T47D (cell line): Measurements from ENCODE around the gene KHDC1L.
A peak's percentile ranks its signal among the peaks of the same experiment; 100 is the strongest.
"Not testable (repeated sequence)": the region's sequence is repeated elsewhere in the genome, so short reads cannot be mapped to it uniquely, and the experiment has no call there.

Experiments
- DNase-seq, 2 experiments: peaks; one replicate each; pipeline versions ENCODE4 v3.0.0 to v3.0.0-alpha.2; 2011 to 2012; ENCODE audit warnings: low read depth in 1 of 2, low spot score in 1 of 2
- JUND ChIP-seq: IDR thresholded peaks from 2 replicates; pipeline ENCODE4 v1.6.1; 2012; ENCODE audit warnings: low read depth
- in situ Hi-C: cut with HindIII; loops from 2 replicates; pipeline ENCODE4 v1.10.0; 2016; ENCODE audit warnings: low sequenced_read_pairs, low pct_unique_long_range_greater_than_20kb

The KHDC1L gene

GRCh38 chr6:73194744-73195143, 30.6 kb downstream of the KHDC1L start:
- DNase-seq, result no peak
- no peak for TF ChIP-seq JUND
- in situ Hi-C loops, result no loop called here

- in situ Hi-C loops, DNase-seq: not testable (repeated sequence)
Observed at GRCh38 chr6:73193302-73193701, 32.0 kb downstream of the KHDC1L start.

GRCh38 chr6:73182021-73182607, 43.2 kb downstream of the KHDC1L start:
- in situ Hi-C loops, result no loop called here
- DNase-seq, result no peak
- no peak for TF ChIP-seq JUND

- in situ Hi-C loops, result no loop called here
- DNase-seq, result peak; percentile 21 to 76
- no peak for TF ChIP-seq JUND
Observed at GRCh38 chr6:73180763-73181619, 44.3 kb downstream of the KHDC1L start.

- in situ Hi-C loops, result no loop called here
Observed at GRCh38 chr6:73180076-73180738, 45.1 kb downstream of the KHDC1L start.

GRCh38 chr6:73177221-73177944, 47.9 kb downstream of the KHDC1L start:
- in situ Hi-C loops, result no loop called here

More at GRCh38 chr6:73180076-73180738, 45.1 kb downstream of the KHDC1L start:
- DNase-seq, result no peak
- TF ChIP-seq JUND, result no peak

GRCh38 chr6:73176057-73176456, 49.2 kb downstream of the KHDC1L start:
- no peak for DNase-seq
- in situ Hi-C loops, result no loop called here
- no peak for TF ChIP-seq JUND

More at GRCh38 chr6:73177221-73177944, 47.9 kb downstream of the KHDC1L start:
- no peak for TF ChIP-seq JUND
- DNase-seq, result no peak

- DNase-seq, result no peak
- TF ChIP-seq JUND, result no peak
- in situ Hi-C loops, result no loop called here
Observed at GRCh38 chr6:73174646-73175045, 50.6 kb downstream of the KHDC1L start.
